Measurements from ENCODE around the gene SPRED1.

SPRED1 gene

DNA sequence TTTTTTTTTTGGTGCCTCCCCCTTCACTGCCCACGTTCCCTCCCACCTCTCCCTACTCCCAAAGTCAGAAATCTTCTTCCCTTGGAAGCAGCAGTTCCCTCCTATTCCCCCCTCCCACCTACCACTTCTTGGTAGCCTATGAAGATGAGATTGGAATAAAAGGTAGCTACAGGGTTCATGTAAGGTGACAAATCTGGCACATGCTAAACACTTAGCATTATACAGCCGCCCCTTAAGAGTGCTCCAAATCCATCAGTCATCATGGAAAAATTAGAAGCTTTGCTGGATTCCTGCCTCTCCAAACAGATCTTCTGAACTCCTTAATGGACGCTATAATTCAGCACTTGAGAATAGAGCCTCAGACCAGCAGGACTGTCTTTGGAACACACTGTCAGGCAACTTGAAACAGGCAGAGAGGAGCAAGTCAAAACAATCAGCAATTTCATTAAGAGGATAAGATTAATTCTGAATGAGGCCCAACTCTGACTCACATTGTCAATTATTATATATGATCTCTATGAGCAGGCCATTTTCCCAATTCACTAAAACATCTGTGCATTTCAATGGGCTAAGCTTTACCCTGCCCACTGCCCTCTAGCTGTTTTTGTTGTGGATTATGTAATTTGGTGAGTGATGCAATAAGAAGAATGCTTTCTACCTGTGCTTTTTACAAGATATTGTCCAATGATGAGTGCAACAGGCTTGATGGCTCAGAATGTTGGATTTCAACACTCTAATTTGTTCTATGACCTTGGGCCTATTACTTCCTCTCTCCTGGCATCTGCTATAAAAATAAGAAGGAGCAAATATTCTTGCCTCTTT, 34.6 kb upstream of the SPRED1 start:
- no peak overlapping the region for H3K4me2 ChIP-seq (ENCODE audit: low read length)
- H3K9me3 ChIP-seq (ENCODE audit: control insufficient read depth, insufficient read depth, low read length) = no peaks in the 10 kb centered on the region
- H3K9me2 ChIP-seq (replicated peaks; ENCODE audit: control insufficient read depth, low read length) = no peaks in the 10 kb centered on the region
- TF ChIP-seq, protein P1, sequence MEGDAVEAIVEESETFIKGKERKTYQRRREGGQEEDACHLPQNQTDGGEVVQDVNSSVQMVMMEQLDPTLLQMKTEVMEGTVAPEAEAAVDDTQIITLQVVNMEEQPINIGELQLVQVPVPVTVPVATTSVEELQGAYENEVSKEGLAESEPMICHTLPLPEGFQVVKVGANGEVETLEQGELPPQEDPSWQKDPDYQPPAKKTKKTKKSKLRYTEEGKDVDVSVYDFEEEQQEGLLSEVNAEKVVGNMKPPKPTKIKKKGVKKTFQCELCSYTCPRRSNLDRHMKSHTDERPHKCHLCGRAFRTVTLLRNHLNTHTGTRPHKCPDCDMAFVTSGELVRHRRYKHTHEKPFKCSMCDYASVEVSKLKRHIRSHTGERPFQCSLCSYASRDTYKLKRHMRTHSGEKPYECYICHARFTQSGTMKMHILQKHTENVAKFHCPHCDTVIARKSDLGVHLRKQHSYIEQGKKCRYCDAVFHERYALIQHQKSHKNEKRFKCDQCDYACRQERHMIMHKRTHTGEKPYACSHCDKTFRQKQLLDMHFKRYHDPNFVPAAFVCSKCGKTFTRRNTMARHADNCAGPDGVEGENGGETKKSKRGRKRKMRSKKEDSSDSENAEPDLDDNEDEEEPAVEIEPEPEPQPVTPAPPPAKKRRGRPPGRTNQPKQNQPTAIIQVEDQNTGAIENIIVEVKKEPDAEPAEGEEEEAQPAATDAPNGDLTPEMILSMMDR (IDR thresholded peaks at IDR 0.05; ENCODE audit: low read depth, low read length, poor library complexity, severe bottlenecking) = no peak
- TF ChIP-seq EZH2phosphoT487 (IDR thresholded peaks at IDR 0.05; ENCODE audit: borderline replicate concordance, low read length) = no peak
- no peaks in the 10 kb centered on the region for H3K27me3 ChIP-seq (ENCODE audit: control insufficient read depth, low read length)
- no peak overlapping the region for H3K4me3 ChIP-seq (ENCODE audit: low read length)
- H3K4me1 ChIP-seq (ENCODE audit: control insufficient read depth, low read length) = no peaks in the 10 kb centered on the region
- H3K36me3 ChIP-seq (ENCODE audit: control insufficient read depth, low read length) = no peaks in the 10 kb centered on the region
- no peaks in the 10 kb centered on the region for H4K20me1 ChIP-seq (ENCODE audit: control insufficient read depth, insufficient read depth, low read depth, low read length)
- no peaks in the 10 kb centered on the region for H3F3A ChIP-seq (ENCODE audit: control insufficient read depth, insufficient read depth)
- no peak overlapping the region for H3K27ac ChIP-seq (ENCODE audit: low read depth, low read length)
- no peaks in the 10 kb centered on the region for H3K79me2 ChIP-seq (ENCODE audit: control insufficient read depth, low read length)

DNA sequence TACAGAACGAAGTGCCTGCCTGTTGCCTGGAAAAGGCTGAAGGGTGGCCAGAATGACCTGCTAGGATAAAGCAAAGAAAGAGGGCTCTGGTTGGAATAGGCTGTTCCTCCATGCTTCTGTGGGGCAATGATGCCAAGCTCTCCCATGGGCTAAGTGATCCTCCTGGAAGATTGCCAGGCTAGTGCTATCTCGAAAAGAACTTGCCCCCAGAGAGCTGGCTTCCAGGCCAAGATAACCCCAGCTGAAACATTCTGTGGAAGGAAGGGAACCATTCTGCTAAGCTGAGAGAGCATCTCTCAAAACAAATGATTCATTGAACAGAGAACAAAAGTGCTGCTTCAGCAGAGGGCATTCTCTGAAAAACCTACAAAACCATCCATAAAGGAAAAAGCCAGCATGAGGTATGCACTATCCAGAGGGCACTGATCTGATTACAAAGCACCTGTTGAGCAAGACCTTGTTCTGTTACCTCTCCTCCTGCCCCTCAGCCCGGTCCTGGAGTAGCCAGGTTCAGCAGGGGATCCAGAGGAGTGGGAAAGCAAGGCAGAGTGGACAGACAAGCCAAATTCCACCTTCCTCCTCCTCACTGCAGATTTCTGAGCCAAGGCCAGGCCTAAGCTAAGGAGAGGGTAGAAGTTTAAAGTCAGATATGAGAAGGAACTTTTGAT, 31.9 kb upstream of the SPRED1 start:
- H3K4me2 ChIP-seq (ENCODE audit: low read length) = no peak overlapping the region
- H3K4me3 ChIP-seq (ENCODE audit: low read length) = no peak overlapping the region
- no peak for TF ChIP-seq EZH2phosphoT487 (IDR thresholded peaks at IDR 0.05; ENCODE audit: borderline replicate concordance, low read length)
- TF ChIP-seq, protein P1 (IDR thresholded peaks at IDR 0.05; ENCODE audit: low read depth, low read length, poor library complexity, severe bottlenecking) = no peak
- H3F3A ChIP-seq (ENCODE audit: control insufficient read depth, insufficient read depth) = no peaks in the 10 kb centered on the region
- no peaks in the 10 kb centered on the region for H3K4me1 ChIP-seq (ENCODE audit: control insufficient read depth, low read length)
- H3K9me3 ChIP-seq (ENCODE audit: control insufficient read depth, insufficient read depth, low read length) = no peaks in the 10 kb centered on the region
- H3K27ac ChIP-seq (ENCODE audit: low read depth, low read length) = no peak overlapping the region
- no peaks in the 10 kb centered on the region for H3K9me2 ChIP-seq (replicated peaks; ENCODE audit: control insufficient read depth, low read length)
- H3K79me2 ChIP-seq (ENCODE audit: control insufficient read depth, low read length) = no peaks in the 10 kb centered on the region
- no peaks in the 10 kb centered on the region for H3K36me3 ChIP-seq (ENCODE audit: control insufficient read depth, low read length)
- no peaks in the 10 kb centered on the region for H4K20me1 ChIP-seq (ENCODE audit: control insufficient read depth, insufficient read depth, low read depth, low read length)
- no peaks in the 10 kb centered on the region for H3K27me3 ChIP-seq (ENCODE audit: control insufficient read depth, low read length)

DNA sequence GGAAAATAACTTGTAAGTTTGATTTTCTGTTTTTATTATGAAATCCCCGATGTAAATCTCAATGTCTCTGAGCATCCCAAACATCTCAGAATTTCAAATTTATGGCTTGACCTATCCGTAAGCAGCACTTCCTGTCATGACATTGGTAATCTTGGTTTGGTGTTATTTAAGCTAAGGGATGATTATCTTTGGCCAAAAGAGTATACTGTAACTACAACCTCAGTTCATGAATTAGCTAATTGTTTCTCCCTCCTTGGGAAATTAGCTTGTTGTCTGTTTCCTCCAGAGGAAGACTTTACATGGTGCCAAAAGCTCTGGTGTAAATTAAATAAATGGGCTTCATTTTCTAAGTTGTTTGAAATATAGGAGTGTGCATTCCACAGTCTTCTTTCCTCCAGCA, 28.1 kb upstream of the SPRED1 start:
- Histone ChIP-seq H3K9me3 (ENCODE audit: control insufficient read depth, insufficient read depth, low read length) (no peaks in the 10 kb centered on the region), H3K9me2 (replicated peaks; ENCODE audit: control insufficient read depth, low read length) (no peaks in the 10 kb centered on the region), H3K79me2 (ENCODE audit: control insufficient read depth, low read length) (no peaks in the 10 kb centered on the region), H3F3A (ENCODE audit: control insufficient read depth, insufficient read depth) (no peaks in the 10 kb centered on the region), H3K36me3 (ENCODE audit: control insufficient read depth, low read length) (no peaks in the 10 kb centered on the region), H3K4me3 (ENCODE audit: low read length) (no peak overlapping the region), H3K4me2 (ENCODE audit: low read length) (no peak overlapping the region), H3K4me1 (ENCODE audit: control insufficient read depth, low read length) (no peaks in the 10 kb centered on the region), H4K20me1 (ENCODE audit: control insufficient read depth, insufficient read depth, low read depth, low read length) (no peaks in the 10 kb centered on the region), H3K27ac (ENCODE audit: low read depth, low read length) (no peak overlapping the region), H3K27me3 (ENCODE audit: control insufficient read depth, low read length) (no peaks in the 10 kb centered on the region)
- TF ChIP-seq, protein P1 (IDR thresholded peaks at IDR 0.05; ENCODE audit: low read depth, low read length, poor library complexity, severe bottlenecking) = no peak
- no peak for TF ChIP-seq EZH2phosphoT487 (IDR thresholded peaks at IDR 0.05; ENCODE audit: borderline replicate concordance, low read length)
